Putamen (tissue), 1 donor: ENCODE measurements around the gene RBX1.
"Not testable (repeated sequence)": the region's sequence is repeated elsewhere in the genome, so short reads cannot be mapped to it uniquely, and the experiment has no call there.

Experiments
- DNase-seq: peaks from one replicate; pipeline ENCODE4 v3.0.0-alpha.2; 2016; ENCODE audit warnings: low spot score

Gene RBX1

DNA sequence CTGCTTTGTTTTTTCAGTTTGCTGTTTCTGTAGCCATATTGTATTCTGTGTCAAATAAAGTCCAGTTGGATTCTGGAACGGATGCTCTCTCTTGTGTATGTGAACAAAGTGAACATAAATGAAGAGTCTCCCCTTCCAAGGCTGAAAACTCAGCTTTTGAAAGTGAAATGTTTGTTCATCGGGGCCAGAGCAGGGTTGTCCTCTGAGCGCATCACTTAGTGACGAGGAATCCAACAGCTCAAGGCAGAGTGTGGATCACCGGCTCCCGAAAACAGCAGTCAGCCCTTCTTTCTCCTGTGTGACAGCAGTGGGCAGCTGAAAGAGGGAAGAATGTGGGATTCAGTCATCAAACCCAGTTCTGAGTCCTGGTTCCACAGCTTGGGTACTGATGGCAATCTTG is 21.4 kb downstream of the RBX1 start:
- DNase-seq, result no peak

DNA sequence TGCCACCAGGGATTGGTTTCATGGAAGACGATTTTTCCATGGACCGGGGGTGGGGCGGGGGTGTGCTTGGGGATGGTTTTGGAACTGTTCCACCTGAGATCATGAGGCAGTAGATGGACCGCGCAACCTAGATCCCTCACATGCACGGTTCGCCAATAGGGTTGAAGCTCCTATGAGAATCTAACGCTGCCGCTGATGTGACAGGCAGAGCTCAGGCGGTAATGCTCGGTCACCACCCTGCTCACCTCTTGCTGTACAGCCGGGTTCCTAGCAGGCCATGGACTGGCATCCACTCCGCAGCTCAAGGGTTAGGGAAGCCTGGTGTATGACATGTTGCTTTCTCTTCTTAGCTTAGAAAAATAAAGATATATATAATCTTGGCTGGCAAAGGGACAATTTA is 22.0 kb downstream of the RBX1 start:
- no peak for DNase-seq

DNA sequence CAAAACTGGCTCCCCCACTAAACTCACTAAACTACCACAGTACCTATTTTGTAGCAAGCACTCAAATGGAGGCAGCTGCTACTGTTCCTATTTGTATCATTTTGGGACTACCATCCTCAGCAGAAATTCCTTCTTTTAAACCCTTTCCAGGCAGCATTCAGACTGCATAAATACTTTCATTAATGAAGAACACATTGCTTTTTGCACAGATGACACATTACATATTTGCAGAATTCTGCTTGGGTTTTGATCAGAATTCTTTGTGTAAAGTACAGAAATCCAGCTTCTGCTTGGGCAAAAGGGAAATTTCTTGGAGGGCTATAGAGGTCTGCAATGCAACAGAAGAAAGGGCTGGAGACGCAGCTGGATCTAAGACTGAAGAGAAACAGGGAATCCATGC is 24.2 kb downstream of the RBX1 start:
- no peak for DNase-seq

DNA sequence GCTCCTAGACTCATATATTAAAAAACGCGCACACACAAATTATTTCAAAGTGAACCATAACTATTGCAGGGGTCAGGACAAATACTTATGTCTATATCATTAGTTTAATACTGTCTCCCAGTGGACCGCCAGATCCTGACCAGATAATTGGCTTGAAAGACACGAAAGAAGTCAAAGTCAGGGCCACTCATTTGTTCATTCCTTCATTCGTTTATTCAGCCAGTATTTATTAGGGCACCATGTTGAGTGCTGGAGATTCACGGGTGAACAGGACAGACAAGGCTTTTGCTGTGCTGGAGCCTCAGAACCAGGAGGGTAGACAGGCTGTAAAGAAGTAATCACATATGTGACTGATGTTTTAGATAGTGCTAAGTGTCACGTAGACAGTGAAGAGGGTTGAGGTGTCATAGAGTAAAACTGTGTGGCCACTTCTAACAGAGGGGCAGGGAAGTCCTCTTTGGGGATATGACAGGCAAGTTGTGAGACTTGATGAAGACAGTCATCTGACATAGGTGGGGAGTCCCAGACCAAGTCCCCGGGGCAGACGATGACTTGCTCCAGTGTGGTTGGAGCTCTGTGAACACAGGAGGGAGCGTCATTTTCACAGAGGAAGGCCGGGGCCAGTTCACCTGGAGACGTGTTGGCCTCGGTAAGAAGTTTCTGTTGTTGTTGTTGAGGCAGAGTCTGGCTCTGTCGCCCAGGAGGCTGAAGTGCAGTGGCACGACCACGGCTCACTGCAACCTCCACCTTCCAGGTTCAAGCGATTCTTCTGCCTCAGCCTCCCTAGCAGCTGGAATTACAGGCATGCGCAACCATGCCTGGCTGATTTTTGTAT is 25.9 kb downstream of the RBX1 start:
- no peak for DNase-seq

DNA sequence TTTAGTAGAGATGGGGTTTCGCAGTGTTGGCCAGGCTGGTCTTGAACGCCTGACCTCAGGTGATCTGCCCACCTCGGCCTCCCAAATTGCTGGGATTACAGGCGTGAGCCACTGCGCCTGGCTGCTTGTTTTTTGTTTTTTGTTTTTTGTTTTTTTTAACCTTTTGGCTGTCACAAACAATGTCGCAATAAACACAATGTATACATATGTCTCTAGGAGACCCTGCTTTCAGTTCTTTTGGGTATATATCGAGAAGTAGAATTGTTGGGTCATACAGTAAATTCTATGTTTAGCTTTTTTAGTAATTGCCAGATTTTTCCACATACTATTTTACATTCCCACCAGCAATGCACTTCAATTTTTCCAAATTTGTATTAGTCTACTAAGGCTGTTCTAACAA is 28.0 kb downstream of the RBX1 start:
- no peak for DNase-seq

DNA sequence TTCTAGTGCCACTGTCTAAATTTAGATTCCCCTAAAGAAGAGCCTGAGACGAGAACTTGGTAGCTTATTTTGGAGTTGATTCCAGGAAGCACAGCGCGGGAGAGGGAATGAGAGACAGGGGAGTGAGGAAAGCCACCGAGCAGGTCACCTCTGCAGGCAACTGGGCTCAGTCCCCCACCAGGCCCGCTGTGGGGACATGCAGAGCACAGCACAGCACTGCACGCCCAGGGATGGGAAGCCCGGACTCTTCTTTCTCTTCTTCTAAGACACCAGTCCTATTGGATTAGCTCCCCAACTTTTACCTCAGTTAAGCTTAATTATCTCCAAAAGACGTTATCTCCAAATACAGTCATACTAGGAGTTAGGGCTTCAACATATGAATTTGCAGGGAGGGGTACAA is 28.7 kb downstream of the RBX1 start:
- DNase-seq, result no peak

DNA sequence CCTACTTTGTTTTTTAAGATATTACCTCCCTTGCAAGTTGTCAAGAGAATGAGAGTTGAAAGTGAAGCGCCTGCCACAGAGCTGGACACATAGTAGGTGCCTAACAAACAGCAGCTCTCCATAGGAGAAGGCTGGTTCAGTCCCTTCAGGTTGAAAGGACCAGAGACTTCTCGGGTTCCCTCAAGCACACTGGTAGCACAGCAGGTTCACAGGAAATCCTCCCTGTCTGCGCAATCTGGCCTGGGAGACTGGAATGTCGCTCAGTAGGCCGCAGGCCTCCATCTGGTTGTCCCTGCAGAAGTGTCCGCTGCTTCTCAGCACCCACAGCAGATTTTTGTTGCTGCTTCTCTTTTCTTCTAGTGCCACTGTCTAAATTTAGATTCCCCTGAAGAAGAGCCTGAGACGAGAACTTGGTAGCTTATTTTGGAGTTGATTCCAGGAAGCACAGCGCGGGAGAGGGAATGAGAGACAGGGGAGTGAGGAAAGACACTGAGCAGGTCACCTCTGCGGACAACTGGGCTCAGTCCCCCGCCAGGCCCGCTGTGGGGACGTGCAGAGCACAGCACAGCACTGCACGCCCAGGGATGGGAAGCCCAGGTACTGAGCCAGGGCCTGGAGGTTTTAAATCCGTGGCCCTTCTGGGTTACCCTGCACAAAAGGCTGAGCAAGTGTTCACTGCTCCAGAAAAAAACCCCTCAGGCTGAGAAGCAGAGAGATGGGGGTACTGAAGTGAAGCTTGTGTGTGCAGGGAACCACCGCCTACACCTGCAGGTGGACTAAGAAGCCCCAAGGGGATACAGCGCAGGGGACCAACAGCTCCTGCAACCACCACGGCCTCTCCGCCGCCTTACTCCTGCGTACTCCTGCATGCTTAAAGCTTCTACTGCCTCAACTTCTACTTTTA is 31.6 kb downstream of the RBX1 start:
- DNase-seq, result no peak

DNA sequence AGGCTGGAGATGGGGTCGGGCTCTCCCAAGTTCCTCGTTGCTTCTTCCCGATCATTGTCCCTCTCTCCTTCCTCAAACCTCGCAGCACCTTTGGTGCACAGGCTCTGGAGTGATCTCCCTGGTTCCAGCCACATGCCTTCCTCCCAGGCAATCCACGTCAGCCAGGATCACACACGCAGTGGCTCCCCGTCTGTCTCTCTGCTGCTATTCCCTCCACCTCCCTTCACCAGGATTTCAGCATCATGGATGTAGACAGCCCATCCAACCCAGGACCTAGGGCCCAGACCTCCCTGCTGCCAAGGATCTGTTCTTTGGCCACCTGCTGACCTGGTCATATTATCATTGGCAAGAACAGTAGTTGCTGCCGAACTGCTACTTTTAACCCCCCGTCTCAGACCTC is 40.1 kb downstream of the RBX1 start:
- DNase-seq, result no peak

DNA sequence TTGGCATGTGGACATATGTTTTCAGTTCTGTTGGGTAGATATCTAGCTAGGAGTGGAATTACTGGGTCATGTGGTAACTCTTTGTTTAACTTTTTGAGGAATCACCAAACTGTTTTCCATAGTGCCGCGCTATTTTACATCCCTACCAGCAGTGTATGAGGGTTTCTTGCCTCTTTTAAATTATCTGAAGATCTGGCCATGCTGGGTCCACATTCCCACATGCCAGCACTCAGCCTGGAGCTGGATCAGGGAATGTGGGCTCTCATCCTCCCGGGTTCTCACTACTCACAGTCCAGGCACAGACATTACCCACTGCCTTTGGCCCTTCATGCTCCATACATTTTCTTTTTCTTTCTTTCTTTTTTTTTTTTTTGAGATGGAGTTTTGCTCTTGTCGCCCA is 44.6 kb downstream of the RBX1 start:
- no peak for DNase-seq

DNA sequence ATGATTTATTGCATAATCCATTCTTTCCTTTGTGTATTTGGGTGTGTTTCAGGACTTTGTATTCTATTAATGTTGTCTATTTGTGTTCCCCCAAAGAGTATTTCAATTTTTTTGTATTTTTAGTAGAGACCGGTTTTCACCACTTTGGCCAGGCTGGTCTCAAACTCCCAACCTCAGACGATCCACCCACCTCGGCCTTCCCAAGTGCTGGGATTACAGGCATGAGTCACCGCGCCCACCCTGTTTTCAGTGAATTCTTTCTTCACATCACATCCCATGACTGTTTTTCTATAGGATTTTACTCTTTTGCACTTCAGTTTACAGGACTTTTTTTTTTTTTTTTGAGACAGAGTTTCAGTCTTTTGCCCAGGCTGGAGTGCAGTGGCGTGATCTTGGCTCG is 46.3 kb downstream of the RBX1 start:
- DNase-seq, result no peak

DNA sequence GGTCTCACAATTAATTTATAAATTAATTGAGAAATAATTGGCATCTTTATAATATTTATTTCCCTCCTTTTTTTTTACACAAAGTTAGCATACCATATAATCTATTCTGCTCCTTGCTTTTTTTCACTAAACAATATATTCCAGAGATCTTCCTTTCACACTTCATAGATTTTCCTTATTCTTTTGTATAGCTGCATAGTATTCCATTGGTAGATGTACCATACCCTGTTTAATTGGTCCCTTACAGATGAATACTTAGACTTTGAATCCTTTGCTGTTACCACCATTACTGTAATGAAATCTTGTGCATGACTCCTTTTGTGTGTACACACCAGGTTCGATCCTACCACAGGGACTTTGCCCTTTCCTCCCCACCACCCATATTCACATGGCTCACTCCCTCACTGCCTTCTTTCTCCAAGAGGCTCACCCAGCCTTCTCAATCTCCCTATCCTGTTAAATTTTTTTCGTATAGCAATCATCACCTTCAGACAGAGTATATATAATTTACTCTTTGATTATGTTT is 48.9 kb downstream of the RBX1 start:
- DNase-seq, result no peak

DNA sequence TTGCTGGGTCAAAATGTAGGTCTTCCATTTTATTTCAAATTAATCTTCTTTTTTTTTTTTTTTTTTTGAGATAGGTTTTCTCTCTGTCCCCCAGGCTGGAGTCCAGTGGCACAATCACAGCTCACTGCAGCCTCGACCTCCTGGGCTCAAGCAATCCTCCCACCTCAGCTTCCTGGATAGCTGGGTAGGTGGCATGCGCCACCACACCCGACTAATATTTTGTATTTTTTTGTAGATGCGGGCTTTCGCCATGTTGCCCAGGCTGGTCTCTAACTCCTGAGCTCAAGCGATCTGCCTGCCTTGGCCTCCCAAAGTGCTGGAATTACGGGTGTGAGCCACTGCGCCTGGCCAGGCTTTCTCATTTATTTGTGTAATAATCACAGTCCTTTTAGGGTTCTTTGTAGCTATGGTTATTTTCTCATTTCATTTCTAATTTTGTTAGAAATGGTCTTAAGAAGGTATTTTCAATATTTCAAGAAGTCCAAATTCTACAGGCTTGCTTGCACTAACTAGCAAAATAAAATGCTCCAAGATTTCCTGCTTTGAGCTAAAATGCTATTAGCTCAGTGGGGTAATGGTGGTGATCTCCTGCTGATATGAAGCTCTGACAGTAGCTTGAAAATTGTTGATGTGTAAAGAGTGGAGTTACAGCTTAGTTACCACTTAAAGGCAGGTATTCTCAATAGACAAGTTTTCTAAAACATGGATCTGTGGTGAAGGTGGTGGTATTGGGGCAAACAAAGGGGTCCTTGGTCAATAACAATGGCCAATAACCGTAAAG is 50.0 kb downstream of the RBX1 start:
- no peak for DNase-seq

DNA sequence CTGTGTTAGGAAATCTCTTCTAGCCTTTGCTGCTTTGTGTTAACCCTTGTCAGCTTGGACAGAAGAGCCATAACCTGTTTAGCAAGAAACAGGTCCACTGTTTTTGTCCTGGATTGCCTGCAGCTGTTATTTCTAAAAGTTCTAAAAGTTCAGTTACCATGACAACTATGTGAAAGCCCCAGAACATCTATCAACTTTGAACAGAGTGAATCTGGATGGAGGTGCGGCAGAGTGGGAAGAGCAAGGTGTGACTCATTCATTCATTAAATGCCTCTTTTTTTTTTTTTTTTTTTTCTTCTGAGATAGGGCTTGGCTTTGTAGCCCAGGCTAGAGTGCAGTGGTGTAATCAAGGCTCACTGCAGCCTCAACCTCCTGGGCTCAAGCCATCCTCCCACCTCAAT is 50.5 kb downstream of the RBX1 start:
- DNase-seq, result peak; percentile 54

DNA sequence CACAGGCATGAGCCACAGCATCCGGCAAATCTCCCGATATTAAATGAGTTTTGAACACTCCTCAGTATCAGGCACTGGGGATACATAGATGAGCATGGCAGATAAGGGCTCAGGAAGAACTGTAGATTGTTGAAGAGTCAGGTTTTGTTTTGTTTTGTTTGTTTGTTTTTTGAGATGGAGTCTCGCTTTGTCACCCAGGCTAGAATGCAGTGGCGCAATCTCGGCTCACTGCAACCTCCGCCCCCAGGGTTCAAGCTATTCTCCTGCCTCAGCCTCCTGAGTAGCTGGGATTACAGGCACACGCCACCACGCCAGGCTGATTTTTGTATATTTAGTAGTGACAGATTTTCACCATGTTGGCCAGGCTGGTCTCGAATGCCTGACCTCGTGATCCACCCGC is 51.2 kb downstream of the RBX1 start:
- not testable (repeated sequence) for DNase-seq

DNA sequence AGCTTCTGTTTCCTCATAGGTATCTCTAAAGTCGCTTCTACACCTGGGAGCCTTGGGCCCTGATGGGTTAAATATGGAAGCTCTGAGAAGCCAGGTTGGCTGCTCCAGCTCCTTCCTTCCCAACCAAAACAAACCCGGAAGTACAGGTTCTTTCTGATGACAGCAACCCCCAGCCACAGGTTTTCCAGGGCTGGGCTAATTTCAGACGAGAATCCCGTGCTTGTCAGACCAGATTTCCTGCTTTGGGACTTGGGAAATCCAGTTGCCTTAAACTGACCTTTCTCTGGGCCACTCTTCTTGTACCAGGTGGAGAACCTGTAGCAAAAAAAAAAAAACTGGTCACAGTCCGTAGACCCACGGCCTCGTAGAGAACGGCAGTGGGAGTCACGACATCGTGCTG is 51.9 kb downstream of the RBX1 start:
- DNase-seq, result no peak

DNA sequence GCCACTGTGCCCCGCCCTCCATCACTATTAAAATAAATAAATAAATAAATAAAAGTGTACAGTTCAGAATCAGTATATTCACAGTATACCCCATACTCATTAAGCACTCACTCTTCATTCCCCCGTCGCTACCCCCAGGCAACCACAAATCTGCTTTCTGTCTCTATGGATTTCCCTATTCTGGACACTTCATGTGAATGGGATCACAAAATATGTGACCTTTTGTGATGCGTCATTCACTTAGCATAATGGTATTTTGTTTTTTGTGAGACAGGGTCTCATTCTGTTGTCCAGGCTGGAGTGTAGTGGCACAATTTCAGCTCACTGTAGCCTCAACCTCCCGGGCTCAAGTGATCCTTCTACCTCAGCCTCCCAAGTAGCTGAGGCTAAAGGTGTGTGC is 52.8 kb downstream of the RBX1 start:
- DNase-seq, result no peak

DNA sequence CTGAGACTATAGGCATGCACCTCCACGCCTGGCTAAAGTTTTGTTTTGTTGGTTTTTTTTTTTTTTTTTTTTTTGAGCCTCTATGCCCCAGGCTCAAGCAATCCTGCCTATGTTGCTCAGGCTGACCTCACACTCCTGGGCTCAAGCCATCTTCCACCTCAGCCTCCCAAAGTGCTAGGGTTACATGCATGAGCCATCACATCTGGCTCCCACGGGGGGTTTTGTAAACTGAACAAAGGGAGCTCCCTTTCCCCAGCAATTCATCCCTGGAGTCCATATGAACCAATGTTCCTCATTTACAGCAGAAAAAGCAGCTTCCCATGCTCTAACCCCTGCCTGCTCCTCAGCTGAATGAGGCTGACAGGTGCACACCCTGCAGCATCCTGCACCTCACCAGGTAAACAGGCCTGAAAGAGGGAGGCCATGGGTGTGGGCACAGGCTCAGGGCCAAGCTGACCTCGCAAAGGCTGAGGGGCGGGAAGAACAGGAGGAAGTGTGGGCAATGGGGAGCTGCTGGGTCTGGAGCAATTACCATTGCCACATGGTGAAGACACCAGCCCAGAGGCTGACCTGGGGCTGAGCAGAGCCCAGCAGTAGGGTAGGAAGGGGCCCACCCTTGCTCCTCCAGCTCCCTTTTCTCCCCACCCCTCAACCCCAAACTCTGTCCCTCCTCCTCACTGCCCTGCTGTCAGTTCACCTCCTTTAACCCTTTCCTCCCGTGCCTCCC is 58.2 kb downstream of the RBX1 start:
- DNase-seq, result no peak

DNA sequence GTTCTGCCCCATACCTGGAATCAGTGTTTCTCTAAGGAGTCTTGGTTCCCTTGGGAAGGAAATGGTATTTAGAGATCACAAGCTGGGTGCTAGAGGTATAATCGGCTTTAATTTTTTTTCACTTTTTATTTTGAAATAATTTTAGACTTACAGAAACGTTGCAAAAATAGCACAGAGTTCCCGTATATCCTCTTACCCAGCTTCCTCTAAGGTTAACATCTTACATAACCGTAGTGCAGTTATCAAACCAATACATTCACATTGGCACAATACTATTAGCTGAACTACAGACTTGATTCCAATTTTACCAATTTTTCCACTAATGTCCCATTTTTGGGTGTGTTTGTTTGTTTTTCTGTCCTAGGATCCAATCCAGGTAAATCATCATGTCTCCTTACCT is 63.8 kb downstream of the RBX1 start:
- no peak for DNase-seq

DNA sequence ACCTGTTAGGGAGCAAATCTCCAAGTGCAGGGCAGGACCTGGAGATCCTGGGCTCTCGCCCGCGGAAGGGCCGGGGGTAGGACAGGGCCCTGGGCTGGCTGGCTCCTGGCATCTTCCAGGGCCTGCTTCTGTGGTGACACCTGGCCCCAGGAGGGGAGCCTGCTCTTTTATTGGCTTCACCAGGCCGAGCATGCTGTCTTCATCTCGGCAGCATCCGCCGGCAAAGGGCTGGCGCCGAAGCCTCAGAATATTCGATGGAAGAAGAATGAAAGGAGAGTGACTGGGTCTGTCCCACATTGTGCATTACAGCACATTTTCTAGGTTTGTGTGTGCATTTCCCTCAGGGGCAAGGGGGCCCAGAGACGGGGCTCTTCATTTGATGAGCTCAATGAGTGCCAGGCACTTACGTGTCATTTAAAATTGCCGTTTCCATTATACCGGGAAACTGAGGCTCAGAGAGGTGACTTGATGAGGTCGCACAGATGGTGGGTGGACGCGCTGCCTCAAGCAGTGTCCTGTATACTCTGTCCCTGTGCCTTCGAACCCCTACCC is 70.0 kb downstream of the RBX1 start:
- DNase-seq, result no peak

DNA sequence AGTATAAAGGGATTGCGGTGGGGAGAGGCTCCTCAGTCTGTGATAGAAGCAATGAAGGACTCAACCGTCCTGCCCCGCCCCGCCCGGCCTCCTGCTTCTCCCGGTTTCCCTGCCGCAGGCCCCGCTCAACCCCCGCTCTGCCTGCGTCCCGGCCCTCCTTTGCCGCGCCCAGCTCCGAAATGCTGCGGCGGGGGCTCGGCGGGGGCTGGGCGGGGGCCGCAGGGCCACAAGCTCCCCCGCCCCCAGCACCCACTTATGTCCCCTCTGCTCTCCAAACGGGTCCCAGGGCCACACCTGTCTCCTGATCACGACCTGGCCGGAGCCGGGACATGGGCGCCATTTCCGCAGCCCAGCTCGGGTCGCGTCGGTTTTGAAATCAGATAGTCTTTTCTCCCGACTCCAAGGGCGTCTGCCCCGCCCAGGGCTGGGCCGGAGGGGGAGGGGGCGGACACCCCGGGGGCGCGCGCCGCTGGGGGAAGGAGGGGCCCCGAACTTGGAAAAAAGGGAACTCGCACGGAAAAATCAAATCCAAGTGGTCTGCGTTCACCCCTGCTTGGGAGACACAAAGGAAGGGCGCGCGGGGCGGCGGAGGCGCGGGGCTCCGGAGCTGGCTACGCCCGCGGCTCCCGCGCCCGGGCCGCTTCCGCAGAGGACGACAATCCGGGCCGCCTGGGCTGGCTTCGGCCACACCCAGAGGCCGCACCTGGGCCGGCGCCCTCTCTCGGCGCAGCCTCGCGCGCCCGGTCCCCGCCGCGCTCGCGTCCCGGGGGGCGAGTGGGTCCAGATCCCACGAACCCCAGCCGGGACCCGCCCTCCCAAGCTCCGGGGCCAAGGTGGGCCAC is 70.7 kb downstream of the RBX1 start:
- no peak for DNase-seq
